D721Med (cell line): Measurements from ENCODE around the gene C3orf80.

Experiments
- DNase-seq: peaks from one replicate; pipeline ENCODE4 v3.0.0; 2011; ENCODE audit warnings: low spot score; ENCODE audit not compliant: insufficient read length
- FAIRE-seq: peaks from 2 replicates; lab custom pipeline; 2011; peaks lifted over from hg19 to GRCh38; lab: Jason Lieb, UNC
- TF ChIP-seq, protein P1 (sequence below): IDR thresholded peaks from 2 replicates; pipeline ENCODE4 v1.5.1; 2012; ENCODE audit warnings: mild to moderate bottlenecking, control low read depth; ENCODE audit not compliant: insufficient read depth; ENCODE audit errors: missing control alignments

The C3orf80 gene

GRCh38 chr3:160257606-160258005 lies 32.4 kb downstream of the C3orf80 start:
- TF ChIP-seq, protein P1, sequence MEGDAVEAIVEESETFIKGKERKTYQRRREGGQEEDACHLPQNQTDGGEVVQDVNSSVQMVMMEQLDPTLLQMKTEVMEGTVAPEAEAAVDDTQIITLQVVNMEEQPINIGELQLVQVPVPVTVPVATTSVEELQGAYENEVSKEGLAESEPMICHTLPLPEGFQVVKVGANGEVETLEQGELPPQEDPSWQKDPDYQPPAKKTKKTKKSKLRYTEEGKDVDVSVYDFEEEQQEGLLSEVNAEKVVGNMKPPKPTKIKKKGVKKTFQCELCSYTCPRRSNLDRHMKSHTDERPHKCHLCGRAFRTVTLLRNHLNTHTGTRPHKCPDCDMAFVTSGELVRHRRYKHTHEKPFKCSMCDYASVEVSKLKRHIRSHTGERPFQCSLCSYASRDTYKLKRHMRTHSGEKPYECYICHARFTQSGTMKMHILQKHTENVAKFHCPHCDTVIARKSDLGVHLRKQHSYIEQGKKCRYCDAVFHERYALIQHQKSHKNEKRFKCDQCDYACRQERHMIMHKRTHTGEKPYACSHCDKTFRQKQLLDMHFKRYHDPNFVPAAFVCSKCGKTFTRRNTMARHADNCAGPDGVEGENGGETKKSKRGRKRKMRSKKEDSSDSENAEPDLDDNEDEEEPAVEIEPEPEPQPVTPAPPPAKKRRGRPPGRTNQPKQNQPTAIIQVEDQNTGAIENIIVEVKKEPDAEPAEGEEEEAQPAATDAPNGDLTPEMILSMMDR = no peak
- FAIRE-seq = no peak
- no peak for DNase-seq

DNA sequence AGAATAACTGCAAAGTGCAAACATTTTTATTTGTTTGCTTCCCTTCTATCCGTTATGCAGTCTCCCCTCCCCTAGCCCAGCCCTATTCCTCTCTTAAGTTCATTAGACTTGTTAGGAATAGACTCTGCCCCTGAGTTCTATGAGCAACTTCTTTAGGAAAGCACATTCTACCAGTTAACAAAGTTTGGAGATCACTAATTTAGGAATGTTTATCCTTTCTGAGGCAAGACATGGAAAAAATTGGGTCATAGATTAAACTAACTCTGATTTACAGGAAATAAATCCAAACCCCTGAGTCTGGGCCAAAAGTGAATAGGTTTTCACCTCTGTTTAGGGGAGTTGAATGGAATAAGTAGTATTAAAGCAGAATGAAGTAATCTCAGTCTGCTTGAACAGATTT lies 34.4 kb downstream of the C3orf80 start:
- FAIRE-seq = no peak
- DNase-seq = no peak
- TF ChIP-seq, protein P1 = no peak

DNA sequence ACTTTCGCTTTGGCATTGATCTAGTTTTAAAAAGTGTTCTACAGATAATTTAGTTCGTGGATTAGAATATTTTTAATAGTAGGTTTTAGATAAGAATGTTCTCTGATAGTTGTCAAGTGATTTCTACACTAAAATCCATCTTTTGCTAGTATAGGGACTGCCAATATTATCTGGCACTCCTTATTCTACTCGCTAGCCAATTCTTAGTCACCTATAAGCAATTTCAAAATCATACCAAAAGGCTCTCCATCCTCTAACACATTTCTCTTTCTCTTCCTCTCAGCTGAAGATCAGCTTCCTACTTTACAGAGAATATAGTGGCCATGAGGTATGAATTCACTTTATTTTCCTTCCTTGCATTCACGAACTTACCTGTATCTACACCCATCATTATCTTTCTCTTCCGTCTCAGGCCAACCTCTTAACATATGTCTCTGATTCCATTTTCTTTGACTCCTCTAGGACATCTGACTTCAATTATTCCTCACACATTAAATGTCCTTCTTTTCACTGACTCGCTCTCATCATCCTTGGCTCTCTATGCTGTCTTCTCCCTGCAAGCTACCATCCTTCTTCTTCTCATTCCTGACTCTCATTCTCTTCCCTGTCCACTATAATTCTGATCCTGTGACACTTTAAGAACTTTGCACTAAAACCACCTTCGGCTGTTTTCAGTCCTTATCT lies 35.5 kb downstream of the C3orf80 start:
- FAIRE-seq (no peak), DNase-seq (no peak)
- TF ChIP-seq, protein P1 = no peak

DNA sequence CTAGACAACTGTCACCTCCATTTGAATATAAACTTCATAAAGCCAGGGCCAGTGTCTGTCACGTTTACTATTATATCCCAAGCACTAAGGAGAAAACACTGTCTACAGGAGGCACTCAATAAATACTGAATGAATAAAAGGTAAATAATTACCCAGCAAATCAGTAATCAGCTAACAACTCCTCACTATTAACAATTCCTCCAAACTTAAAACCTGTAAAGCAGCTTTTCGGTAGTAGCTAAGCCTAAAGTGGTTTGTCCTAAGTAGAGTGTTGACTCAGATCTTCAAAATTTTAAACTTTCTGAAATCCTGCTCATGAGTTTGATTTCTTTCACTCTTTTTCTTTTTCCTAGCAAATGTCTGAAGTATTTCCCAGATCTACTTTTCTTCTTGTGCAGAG lies 39.9 kb downstream of the C3orf80 start:
- TF ChIP-seq, protein P1 = no peak
- DNase-seq = no peak
- no peak for FAIRE-seq
